Measurements from ENCODE around the gene BEST1.

- TF ChIP-seq CTCF (IDR thresholded peaks at IDR 0.05) (no peak), POLR2A (IDR thresholded peaks at IDR 0.05) (no peak)
Measured at GRCh38 chr11:61917334-61918109, 32.6 kb upstream of the BEST1 start, which contains the start of gene RAB3IL1.
